ENCODE results near the gene H6PD. TPM values are rescaled to one million over a fixed set of nuclear protein-coding genes. Genes with fewer than 3 reads are reported as not detected.

H6PD gene
- total RNA-seq: 10 to 100 TPM; 16.1 to 19.2 TPM
- 90.7 to 92.4 reads per million in 2 donors for total RNA-seq

GRCh38 chr1:9234223-9235095 is at the start of gene H6PD:
TSS of gene H6PD (plus strand) at chr1:9234774. CDS start at chr1:9244935, 10,161 bp downstream.
- Mint-ChIP-seq H3K4me1 (peaks cover 25% of the 10 kb centered on the region), H3K27me3 (no peaks in the 10 kb centered on the region), H3K36me3 (ENCODE audit: low read depth) (no peaks in the 10 kb centered on the region), H3K27ac (peak within 1 kb of the TSS; percentile 87), H3K4me3 (peak within 1 kb of the TSS; percentile 97)
- ATAC-seq (peak; percentile 84), DNase-seq (peak; percentile 55 to 75 (median 70))
- H3K9me3 ChIP-seq (ENCODE audit: control insufficient read depth, low read length, poor library complexity, severe bottlenecking): no peaks in the 10 kb centered on the region

- H3K9me3 ChIP-seq (ENCODE audit: control insufficient read depth, low read length, poor library complexity, severe bottlenecking): no peaks in the 10 kb centered on the region
- H3K27me3 Mint-ChIP-seq: peaks cover 29% of the 10 kb centered on the region
- no peak overlapping the region for H3K4me3 Mint-ChIP-seq
- H3K27ac Mint-ChIP-seq: no peak overlapping the region
- H3K36me3 Mint-ChIP-seq (ENCODE audit: low read depth): peaks cover 5% of the 10 kb centered on the region
- peaks cover 4% of the 10 kb centered on the region for H3K4me1 Mint-ChIP-seq
- DNase-seq: no peak
- no peak for ATAC-seq
These were observed 48.3 kb upstream of the H6PD start for GRCh38 chr1:9186082-9186859.

- Mint-ChIP-seq H3K4me1 (no peaks in the 10 kb centered on the region), H3K27me3 (peaks cover 33% of the 10 kb centered on the region), H3K27ac (no peak overlapping the region), H3K4me3 (no peak overlapping the region), H3K36me3 (ENCODE audit: low read depth) (peaks cover 5% of the 10 kb centered on the region)
- ATAC-seq: no peak
- no peaks in the 10 kb centered on the region for H3K9me3 ChIP-seq (ENCODE audit: control insufficient read depth, low read length, poor library complexity, severe bottlenecking)
- no peak for DNase-seq
These were observed 47.6 kb upstream of the H6PD start for GRCh38 chr1:9187004-9187403.

GRCh38 chr1:9190234-9190633 is 44.3 kb upstream of the H6PD start:
- ATAC-seq: no peak
- Mint-ChIP-seq H3K4me1 (no peaks in the 10 kb centered on the region), H3K27me3 (peaks cover 49% of the 10 kb centered on the region), H3K36me3 (ENCODE audit: low read depth) (peaks cover 5% of the 10 kb centered on the region), H3K27ac (no peak overlapping the region), H3K4me3 (no peak overlapping the region)
- no peaks in the 10 kb centered on the region for H3K9me3 ChIP-seq (ENCODE audit: control insufficient read depth, low read length, poor library complexity, severe bottlenecking)
- no peak for DNase-seq

- Mint-ChIP-seq H3K36me3 (ENCODE audit: low read depth) (peaks cover 5% of the 10 kb centered on the region), H3K4me3 (no peak overlapping the region), H3K27ac (no peak overlapping the region), H3K4me1 (peaks cover 1% of the 10 kb centered on the region), H3K27me3 (peaks cover 41% of the 10 kb centered on the region)
- no peaks in the 10 kb centered on the region for H3K9me3 ChIP-seq (ENCODE audit: control insufficient read depth, low read length, poor library complexity, severe bottlenecking)
- DNase-seq (no peak), ATAC-seq (no peak)
These were observed 43.3 kb upstream of the H6PD start for GRCh38 chr1:9191231-9191630.

- peaks cover 8% of the 10 kb centered on the region for H3K4me1 Mint-ChIP-seq
- peaks cover 56% of the 10 kb centered on the region for H3K27me3 Mint-ChIP-seq
- H3K36me3 Mint-ChIP-seq (ENCODE audit: low read depth): peaks cover 5% of the 10 kb centered on the region
- no peak for ATAC-seq
- H3K4me3 Mint-ChIP-seq: no peak overlapping the region
- peak overlapping the region; percentile 16 for H3K27ac Mint-ChIP-seq
- H3K9me3 ChIP-seq (ENCODE audit: control insufficient read depth, low read length, poor library complexity, severe bottlenecking): no peaks in the 10 kb centered on the region
- no peak for DNase-seq
These were observed 41.9 kb upstream of the H6PD start for GRCh38 chr1:9192578-9193232.

- ATAC-seq (no peak), DNase-seq (no peak)
- Mint-ChIP-seq H3K27ac (no peak overlapping the region), H3K4me1 (peaks cover 8% of the 10 kb centered on the region), H3K36me3 (ENCODE audit: low read depth) (peaks cover 5% of the 10 kb centered on the region), H3K4me3 (no peak overlapping the region), H3K27me3 (peaks cover 61% of the 10 kb centered on the region)
- H3K9me3 ChIP-seq (ENCODE audit: control insufficient read depth, low read length, poor library complexity, severe bottlenecking): no peaks in the 10 kb centered on the region
These were observed 41.3 kb upstream of the H6PD start for GRCh38 chr1:9193233-9193625.

GRCh38 chr1:9194024-9194423 is 40.5 kb upstream of the H6PD start:
- peaks cover 69% of the 10 kb centered on the region for H3K27me3 Mint-ChIP-seq
- no peak overlapping the region for H3K27ac Mint-ChIP-seq
- H3K4me1 Mint-ChIP-seq: peaks cover 8% of the 10 kb centered on the region
- H3K9me3 ChIP-seq (ENCODE audit: control insufficient read depth, low read length, poor library complexity, severe bottlenecking): no peaks in the 10 kb centered on the region
- peaks cover 5% of the 10 kb centered on the region for H3K36me3 Mint-ChIP-seq (ENCODE audit: low read depth)
- DNase-seq: no peak
- no peak overlapping the region for H3K4me3 Mint-ChIP-seq
- no peak for ATAC-seq

- H3K27me3 Mint-ChIP-seq: peaks cover 75% of the 10 kb centered on the region
- H3K4me1 Mint-ChIP-seq: peaks cover 8% of the 10 kb centered on the region
- ATAC-seq: no peak
These were observed 38.9 kb upstream of the H6PD start for GRCh38 chr1:9195651-9196050.

GRCh38 chr1:9196129-9197040 is 38.2 kb upstream of the H6PD start:
- ATAC-seq (peak; percentile 71), DNase-seq (peak; percentile 14 to 46 (median 25))
- H3K36me3 Mint-ChIP-seq (ENCODE audit: low read depth): peaks cover 2% of the 10 kb centered on the region
- H3K27me3 Mint-ChIP-seq: peaks cover 75% of the 10 kb centered on the region
- no peaks in the 10 kb centered on the region for H3K9me3 ChIP-seq (ENCODE audit: control insufficient read depth, low read length, poor library complexity, severe bottlenecking)
- H3K27ac Mint-ChIP-seq: no peak overlapping the region
- no peak overlapping the region for H3K4me3 Mint-ChIP-seq
- H3K4me1 Mint-ChIP-seq: peaks cover 12% of the 10 kb centered on the region

More at GRCh38 chr1:9195651-9196050, 38.9 kb upstream of the H6PD start:
- Mint-ChIP-seq H3K4me3 (no peak overlapping the region), H3K27ac (no peak overlapping the region), H3K36me3 (ENCODE audit: low read depth) (peaks cover 5% of the 10 kb centered on the region)
- no peak for DNase-seq
- no peaks in the 10 kb centered on the region for H3K9me3 ChIP-seq (ENCODE audit: control insufficient read depth, low read length, poor library complexity, severe bottlenecking)

- Mint-ChIP-seq H3K4me3 (no peak overlapping the region), H3K27ac (no peak overlapping the region), H3K36me3 (ENCODE audit: low read depth) (peaks cover 2% of the 10 kb centered on the region), H3K27me3 (peaks cover 76% of the 10 kb centered on the region), H3K4me1 (peaks cover 17% of the 10 kb centered on the region)
- no peak for ATAC-seq
- no peaks in the 10 kb centered on the region for H3K9me3 ChIP-seq (ENCODE audit: control insufficient read depth, low read length, poor library complexity, severe bottlenecking)
- DNase-seq: no peak
These were observed 37.1 kb upstream of the H6PD start for GRCh38 chr1:9197186-9198099.
